Measurements from ENCODE around the gene TEX52.

The TEX52 gene

DNA sequence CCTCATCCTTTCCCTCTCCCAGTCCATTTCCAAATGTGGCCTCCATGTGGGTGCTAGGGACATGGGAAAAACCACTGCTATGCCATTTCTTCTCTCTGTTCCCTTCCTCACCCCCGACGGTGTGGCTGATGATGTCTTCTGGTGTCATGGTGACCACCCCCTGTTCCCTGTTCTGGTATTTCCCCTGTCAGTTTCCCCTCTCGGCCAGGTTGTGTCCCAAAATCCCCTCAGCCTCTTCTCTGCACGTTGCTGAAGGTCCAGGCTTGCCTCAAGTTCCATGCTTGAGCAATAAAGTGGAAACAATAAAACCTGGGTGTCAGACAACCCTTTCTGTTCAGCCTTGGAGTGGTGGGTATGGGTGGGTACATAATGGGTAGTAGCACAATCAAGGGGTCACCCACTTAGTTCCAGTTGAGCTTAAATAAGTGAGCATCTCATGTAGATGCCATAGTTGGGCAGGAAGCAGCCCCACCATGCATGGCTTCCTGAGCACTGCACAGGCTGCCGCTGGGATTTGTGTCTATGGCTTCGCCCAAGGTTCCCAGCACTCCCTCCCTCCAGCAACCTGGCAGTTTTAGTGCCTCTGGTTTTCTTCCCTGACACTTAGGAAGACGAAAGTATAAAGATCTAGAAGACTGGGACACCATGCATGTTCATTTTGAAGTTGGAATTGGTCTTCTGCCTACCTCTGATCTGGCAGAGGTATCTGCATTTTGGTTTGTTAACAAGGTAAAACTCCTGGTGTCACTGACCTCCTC lies 53.0 kb downstream of the TEX52 start:
- CTCF ChIA-PET = interaction anchor here (1.6 to 2.1 kb wide), 2 partner anchors 11 to 64 kb away, joined by 5 read pairs; no protein-coding TSS in a partner anchor
- no peak overlapping the region for H3K4me3 ChIP-seq (ENCODE audit: low read depth, low read length)
- TF ChIP-seq, protein P1, sequence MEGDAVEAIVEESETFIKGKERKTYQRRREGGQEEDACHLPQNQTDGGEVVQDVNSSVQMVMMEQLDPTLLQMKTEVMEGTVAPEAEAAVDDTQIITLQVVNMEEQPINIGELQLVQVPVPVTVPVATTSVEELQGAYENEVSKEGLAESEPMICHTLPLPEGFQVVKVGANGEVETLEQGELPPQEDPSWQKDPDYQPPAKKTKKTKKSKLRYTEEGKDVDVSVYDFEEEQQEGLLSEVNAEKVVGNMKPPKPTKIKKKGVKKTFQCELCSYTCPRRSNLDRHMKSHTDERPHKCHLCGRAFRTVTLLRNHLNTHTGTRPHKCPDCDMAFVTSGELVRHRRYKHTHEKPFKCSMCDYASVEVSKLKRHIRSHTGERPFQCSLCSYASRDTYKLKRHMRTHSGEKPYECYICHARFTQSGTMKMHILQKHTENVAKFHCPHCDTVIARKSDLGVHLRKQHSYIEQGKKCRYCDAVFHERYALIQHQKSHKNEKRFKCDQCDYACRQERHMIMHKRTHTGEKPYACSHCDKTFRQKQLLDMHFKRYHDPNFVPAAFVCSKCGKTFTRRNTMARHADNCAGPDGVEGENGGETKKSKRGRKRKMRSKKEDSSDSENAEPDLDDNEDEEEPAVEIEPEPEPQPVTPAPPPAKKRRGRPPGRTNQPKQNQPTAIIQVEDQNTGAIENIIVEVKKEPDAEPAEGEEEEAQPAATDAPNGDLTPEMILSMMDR (IDR thresholded peaks at IDR 0.05; ENCODE audit: insufficient read depth, low read length, missing control alignments) = no peak
- DNase-seq (ENCODE audit: low read depth, low spot score) = no peak
- POLR2A ChIA-PET = interaction anchor here (1.3 to 1.7 kb wide), 2 partner anchors 8 to 9 kb away, joined by 7 to 8 read pairs; partner anchors contain the start of gene ITFG2

DNA sequence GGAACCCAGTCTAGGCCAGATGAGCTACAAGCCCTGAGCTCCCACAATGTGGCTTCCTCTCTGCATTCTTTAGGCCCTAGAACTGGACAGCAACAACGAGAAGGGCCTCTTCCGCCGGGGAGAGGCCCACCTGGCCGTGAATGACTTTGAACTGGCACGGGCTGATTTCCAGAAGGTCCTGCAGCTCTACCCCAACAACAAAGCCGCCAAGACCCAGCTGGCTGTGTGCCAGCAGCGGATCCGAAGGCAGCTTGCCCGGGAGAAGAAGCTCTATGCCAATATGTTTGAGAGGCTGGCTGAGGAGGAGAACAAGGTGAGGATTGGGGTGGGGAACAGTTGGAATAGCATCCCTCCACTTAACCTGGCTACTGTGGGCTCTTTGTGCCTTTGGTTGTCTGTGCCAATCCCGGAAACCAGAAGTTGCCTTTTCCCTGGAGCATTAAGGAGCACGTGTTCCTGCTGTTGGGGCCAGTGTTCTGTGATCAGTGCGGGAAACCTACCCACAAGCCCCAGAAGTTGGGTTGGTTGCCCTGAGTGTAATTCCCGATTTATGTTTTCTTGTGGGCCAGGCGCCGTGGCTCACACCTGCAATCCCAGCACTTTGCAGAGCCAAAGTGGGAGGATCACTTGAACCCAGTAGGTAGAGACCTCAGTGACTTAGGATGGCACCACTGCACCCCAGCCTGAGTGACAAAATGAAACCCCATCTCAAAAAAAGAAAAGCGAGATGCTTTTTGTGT lies 55.6 kb downstream of the TEX52 start:
- TF ChIP-seq, protein P1 (IDR thresholded peaks at IDR 0.05; ENCODE audit: insufficient read depth, low read length, missing control alignments) = no peak
- no peak overlapping the region for H3K4me3 ChIP-seq (ENCODE audit: low read depth, low read length)
- no peak for DNase-seq (ENCODE audit: low read depth, low spot score)
- ChIA-PET CTCF (no interaction called here), POLR2A (no interaction called here)

DNA sequence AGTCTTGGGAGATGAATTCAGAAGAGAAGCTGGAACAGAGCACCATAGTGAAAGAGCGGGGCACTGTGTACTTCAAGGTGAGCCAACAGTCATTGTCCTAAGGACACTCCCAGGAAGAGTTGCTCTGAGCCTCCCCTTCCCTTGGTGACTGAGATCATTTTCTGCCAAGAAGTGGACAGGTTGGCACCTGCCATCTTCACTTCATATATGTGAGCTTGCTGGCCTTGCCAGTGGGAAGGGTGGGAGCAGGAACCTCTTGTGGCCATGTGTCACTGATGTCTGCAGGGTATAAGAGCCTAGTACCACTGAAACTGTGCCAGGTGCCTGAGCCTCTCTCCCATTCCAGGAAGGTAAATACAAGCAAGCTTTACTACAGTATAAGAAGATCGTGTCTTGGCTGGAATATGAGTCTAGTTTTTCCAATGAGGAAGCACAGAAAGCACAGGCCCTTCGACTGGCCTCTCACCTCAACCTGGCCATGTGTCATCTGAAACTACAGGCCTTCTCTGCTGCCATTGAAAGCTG lies 56.7 kb downstream of the TEX52 start:
- CTCF ChIA-PET = interaction anchor here (1.2 kb wide), 1 partner anchor 16 kb away, joined by 4 read pairs; no protein-coding TSS in a partner anchor
- DNase-seq (ENCODE audit: low read depth, low spot score) = no peak

More for the DNA sequence above, 56.7 kb downstream of the TEX52 start:
- H3K4me3 ChIP-seq (ENCODE audit: low read depth, low read length) = no peak overlapping the region
- POLR2A ChIA-PET = no interaction called here
- TF ChIP-seq, protein P1 (IDR thresholded peaks at IDR 0.05; ENCODE audit: insufficient read depth, low read length, missing control alignments) = no peak

Measured in AG04449 (cell line).